HUES48 (cell line): ENCODE measurements around the gene CDC42EP2.
A peak's percentile ranks its signal among the peaks of the same experiment; 100 is the strongest.
"Not testable (repeated sequence)": the region's sequence is repeated elsewhere in the genome, so short reads cannot be mapped to it uniquely, and the experiment has no call there.

Experiments used
- H3K27ac ChIP-seq: one replicate; pipeline ENCODE4 v1.7.0; 2013; ENCODE audit warnings: low read depth, low read length, inconsistent platforms
- H3K27me3 ChIP-seq: 2 replicates; pipeline ENCODE4 v1.6.1; 2013; ENCODE audit warnings: mild to moderate bottlenecking, low read length; ENCODE audit not compliant: control insufficient read depth, insufficient read depth
- H3K36me3 ChIP-seq: 2 replicates; pipeline ENCODE4 v1.6.1; 2013; ENCODE audit warnings: low read length; ENCODE audit not compliant: control insufficient read depth, insufficient read depth
- H3K4me1 ChIP-seq: 2 replicates; pipeline ENCODE4 v1.6.1; 2013; ENCODE audit warnings: mild to moderate bottlenecking, low read length; ENCODE audit not compliant: control insufficient read depth, insufficient read depth
- H3K4me3 ChIP-seq: 2 replicates; pipeline ENCODE4 v1.5.1; 2013; ENCODE audit warnings: mild to moderate bottlenecking, low read depth, low read length
- H3K9ac ChIP-seq: 2 replicates; pipeline ENCODE4 v1.6.1; 2013; ENCODE audit warnings: mild to moderate bottlenecking, low read depth, low read length, moderate library complexity
- H3K9me3 ChIP-seq: 2 replicates; pipeline ENCODE4 v1.6.1; 2013; ENCODE audit warnings: low read length; ENCODE audit not compliant: control insufficient read depth, insufficient read depth

Gene CDC42EP2

GRCh38 chr11:65321828-65322485 is 7.3 kb downstream of the CDC42EP2 start:
- Histone ChIP-seq H3K9me3 (no peaks in the 10 kb centered on the region), H3K4me3 (no peak overlapping the region), H3K4me1 (peaks cover 8% of the 10 kb centered on the region), H3K27me3 (no peaks in the 10 kb centered on the region), H3K9ac (no peak overlapping the region), H3K27ac (no peak overlapping the region), H3K36me3 (peaks cover 16% of the 10 kb centered on the region)

DNA sequence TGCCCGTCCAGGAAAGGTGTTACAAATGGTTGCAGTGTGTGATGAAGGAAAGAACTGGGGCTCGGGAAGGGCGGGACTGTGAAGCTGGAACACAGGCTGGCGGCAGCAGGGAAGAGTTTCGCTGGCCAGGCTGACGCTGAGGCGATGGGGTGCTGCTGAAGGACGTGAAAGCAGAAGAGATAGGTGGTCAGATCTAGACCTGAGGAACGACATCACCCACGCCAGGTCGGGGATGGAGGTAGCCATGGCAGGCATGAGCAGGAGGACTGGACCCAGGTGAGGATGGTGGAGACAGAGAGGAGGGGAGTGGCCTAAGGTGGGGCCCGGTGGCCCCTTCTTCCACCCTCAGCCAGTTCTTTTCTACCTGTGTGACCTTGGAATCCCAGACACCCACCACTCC is 9.1 kb downstream of the CDC42EP2 start:
- no peaks in the 10 kb centered on the region for H3K27me3 ChIP-seq
- H3K4me1 ChIP-seq: no peaks in the 10 kb centered on the region
- H3K9ac ChIP-seq: no peak overlapping the region
- peaks cover 16% of the 10 kb centered on the region for H3K36me3 ChIP-seq
- H3K27ac ChIP-seq: no peak overlapping the region
- no peaks in the 10 kb centered on the region for H3K9me3 ChIP-seq
- H3K4me3 ChIP-seq: no peak overlapping the region

DNA sequence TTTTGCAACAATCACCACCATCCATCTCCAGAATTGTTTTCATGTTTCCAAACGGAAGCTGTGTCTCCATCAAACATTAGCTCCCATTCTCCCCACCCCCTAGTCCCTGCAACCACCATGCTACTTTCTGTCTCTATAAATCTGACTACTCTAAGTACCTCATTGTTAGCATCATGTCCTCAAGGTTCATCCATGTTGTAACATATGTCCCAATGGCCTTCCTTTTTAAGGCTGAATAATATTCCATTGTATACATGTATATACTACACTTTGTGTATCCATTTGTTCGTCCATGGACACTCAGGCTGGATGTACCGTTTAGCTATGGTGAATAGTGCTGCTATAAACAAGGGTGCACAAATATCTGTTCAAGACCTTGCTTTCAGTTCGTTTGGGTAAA is 10.8 kb downstream of the CDC42EP2 start:
- Histone ChIP-seq H3K9ac (no peak overlapping the region), H3K36me3 (peaks cover 16% of the 10 kb centered on the region), H3K9me3 (no peaks in the 10 kb centered on the region), H3K27ac (no peak overlapping the region), H3K4me1 (no peaks in the 10 kb centered on the region), H3K27me3 (no peaks in the 10 kb centered on the region), H3K4me3 (no peak overlapping the region)

GRCh38 chr11:65327021-65327420 is 12.4 kb downstream of the CDC42EP2 start:
- H3K4me3 ChIP-seq: no peak overlapping the region
- no peaks in the 10 kb centered on the region for H3K27me3 ChIP-seq
- H3K9me3 ChIP-seq: no peaks in the 10 kb centered on the region
- H3K9ac ChIP-seq: no peak overlapping the region
- no peak overlapping the region for H3K27ac ChIP-seq
- peaks cover 2% of the 10 kb centered on the region; the same call in 1 of the 2 replicates for H3K36me3 ChIP-seq
- no peaks in the 10 kb centered on the region for H3K4me1 ChIP-seq

DNA sequence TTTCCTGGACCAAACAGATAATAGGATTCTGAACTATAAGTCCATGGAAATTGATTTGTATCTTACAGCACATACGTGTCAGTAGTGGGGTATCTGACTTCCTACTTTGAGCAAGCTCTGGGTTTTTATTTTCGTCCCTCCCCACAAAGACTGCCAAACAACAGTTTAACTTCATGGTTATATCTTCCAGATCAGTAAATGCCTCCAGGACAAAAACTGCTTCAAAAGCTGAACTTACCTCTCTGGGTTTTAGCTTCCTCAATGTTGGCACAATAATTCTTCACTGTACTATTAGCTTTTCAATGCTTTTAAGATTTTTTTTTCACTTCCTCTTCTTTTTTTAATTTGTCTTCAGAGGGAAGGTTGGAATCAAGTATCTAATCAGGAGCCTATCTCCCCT is 14.8 kb downstream of the CDC42EP2 start:
- Histone ChIP-seq H3K27me3 (no peaks in the 10 kb centered on the region), H3K27ac (no peak overlapping the region), H3K4me1 (no peaks in the 10 kb centered on the region), H3K36me3 (no peaks in the 10 kb centered on the region), H3K9me3 (no peaks in the 10 kb centered on the region), H3K4me3 (no peak overlapping the region), H3K9ac (no peak overlapping the region)

GRCh38 chr11:65329944-65330403 is 15.3 kb downstream of the CDC42EP2 start:
- H3K9ac ChIP-seq: no peak overlapping the region
- no peaks in the 10 kb centered on the region for H3K9me3 ChIP-seq
- H3K36me3 ChIP-seq: no peaks in the 10 kb centered on the region
- no peak overlapping the region for H3K27ac ChIP-seq
- H3K4me3 ChIP-seq: no peak overlapping the region
- no peaks in the 10 kb centered on the region for H3K4me1 ChIP-seq
- no peaks in the 10 kb centered on the region for H3K27me3 ChIP-seq

- Histone ChIP-seq H3K4me1 (peaks cover 5% of the 10 kb centered on the region; the same call in 1 of the 2 replicates), H3K4me3 (no peak overlapping the region), H3K9ac (no peak overlapping the region), H3K36me3 (peaks cover 3% of the 10 kb centered on the region; the same call in 1 of the 2 replicates), H3K27me3 (no peaks in the 10 kb centered on the region), H3K9me3 (no peaks in the 10 kb centered on the region), H3K27ac (no peak overlapping the region)
Measured at GRCh38 chr11:65330544-65330943, 15.9 kb downstream of the CDC42EP2 start.

- not testable (repeated sequence) for H3K27ac ChIP-seq, H3K36me3 ChIP-seq, H3K4me1 ChIP-seq, H3K4me3 ChIP-seq, H3K27me3 ChIP-seq, H3K9ac ChIP-seq, H3K9me3 ChIP-seq
Measured at GRCh38 chr11:65332591-65332990, 17.9 kb downstream of the CDC42EP2 start.

DNA sequence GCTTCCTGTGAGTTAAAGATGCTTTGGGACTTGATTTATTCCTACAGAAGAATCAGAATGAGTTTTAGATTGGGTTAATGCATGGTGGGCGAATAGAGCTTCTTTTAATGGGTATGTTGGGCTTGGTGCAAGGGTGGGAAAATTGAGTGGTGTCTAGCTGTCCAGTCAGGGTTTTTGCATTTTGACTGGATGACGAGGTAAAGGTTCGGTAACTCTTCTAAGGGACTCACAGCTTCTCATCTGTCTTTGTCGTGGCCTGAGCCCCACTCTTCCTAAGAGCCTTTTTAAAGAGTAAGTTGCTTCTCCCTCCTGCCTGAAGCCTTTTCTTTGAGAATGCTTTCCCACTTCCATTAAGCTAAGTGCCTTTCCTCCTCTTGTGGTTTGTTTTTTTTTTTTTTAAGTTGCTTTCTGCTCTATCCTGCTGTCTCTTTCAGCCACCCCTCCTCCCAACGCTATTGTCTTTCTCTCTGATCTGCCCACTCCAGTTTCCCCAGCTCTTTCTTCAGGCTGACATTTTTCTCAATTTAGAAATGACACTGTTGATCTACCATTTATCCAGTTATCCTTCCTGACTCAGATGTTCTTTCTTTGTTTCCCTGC is 20.1 kb downstream of the CDC42EP2 start:
- no peak overlapping the region for H3K27ac ChIP-seq
- H3K4me1 ChIP-seq: peaks cover 5% of the 10 kb centered on the region; the same call in 1 of the 2 replicates
- peak overlapping the region; percentile 86 for H3K4me3 ChIP-seq
- H3K9ac ChIP-seq: 0 out of 2 replicates have a peak overlapping the region, but pooled peaks have one; percentile 22
- no peaks in the 10 kb centered on the region for H3K9me3 ChIP-seq
- H3K27me3 ChIP-seq: no peaks in the 10 kb centered on the region
- H3K36me3 ChIP-seq: peaks cover 22% of the 10 kb centered on the region

DNA sequence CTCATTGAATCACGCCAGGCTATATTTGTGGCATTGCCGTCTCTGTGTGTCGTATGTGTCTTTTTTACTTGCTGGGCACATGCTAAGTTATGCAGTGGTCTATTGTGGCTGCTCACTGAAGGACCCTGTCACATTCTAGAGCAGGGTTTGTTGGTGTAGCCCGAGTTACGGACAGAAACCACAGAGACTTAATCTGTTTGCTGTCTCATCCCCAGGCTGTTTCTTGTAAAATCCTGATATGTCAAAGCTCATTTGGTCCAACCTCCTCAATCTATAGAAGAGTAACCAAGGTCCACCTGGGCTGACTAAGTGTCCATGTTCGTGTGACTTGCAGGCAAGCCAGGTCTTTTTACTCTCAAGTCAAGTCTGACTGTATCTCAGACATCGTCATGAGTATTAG is 24.0 kb downstream of the CDC42EP2 start:
- Histone ChIP-seq H3K4me3 (no peak overlapping the region), H3K27me3 (no peaks in the 10 kb centered on the region), H3K27ac (no peak overlapping the region), H3K9me3 (no peaks in the 10 kb centered on the region), H3K36me3 (peaks cover 58% of the 10 kb centered on the region), H3K4me1 (peaks cover 5% of the 10 kb centered on the region; the same call in 1 of the 2 replicates), H3K9ac (no peak overlapping the region)

DNA sequence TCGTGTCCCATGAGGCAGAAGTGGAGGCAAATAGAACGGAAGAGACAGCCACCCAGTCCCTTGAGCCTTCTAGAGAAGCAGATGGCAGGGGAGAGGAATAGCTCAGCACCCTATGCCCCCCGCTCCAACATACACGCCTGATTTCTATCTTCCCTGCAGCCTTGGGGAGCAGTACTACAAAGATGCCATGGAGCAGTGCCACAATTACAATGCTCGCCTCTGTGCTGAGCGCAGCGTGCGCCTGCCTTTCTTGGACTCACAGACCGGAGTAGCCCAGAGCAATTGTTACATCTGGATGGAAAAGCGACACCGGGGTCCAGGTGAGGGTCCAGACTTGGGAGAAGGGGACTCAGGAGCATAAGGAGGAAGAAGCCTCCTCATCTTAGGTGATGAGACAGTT is 25.6 kb downstream of the CDC42EP2 start:
- H3K4me1 ChIP-seq: peaks cover 3% of the 10 kb centered on the region; the same call in 1 of the 2 replicates
- no peak overlapping the region for H3K27ac ChIP-seq
- no peak overlapping the region for H3K9ac ChIP-seq
- no peak overlapping the region for H3K4me3 ChIP-seq
- H3K36me3 ChIP-seq: peaks cover 74% of the 10 kb centered on the region
- H3K9me3 ChIP-seq: no peaks in the 10 kb centered on the region
- no peaks in the 10 kb centered on the region for H3K27me3 ChIP-seq
